Choroid plexus epithelial cell (primary cell): ENCODE measurements around the gene ALDH3B2.
"Not testable (repeated sequence)": the region's sequence is repeated elsewhere in the genome, so short reads cannot be mapped to it uniquely, and the experiment has no call there.

ENCODE experiments used
- DNase-seq: peaks from one replicate; pipeline ENCODE4 v3.0.0-alpha.2; 2010; ENCODE audit warnings: low read depth
- H3K4me3 ChIP-seq: 2 replicates; pipeline ENCODE4 v1.5.1; 2011; ENCODE audit warnings: low read depth, mild to moderate bottlenecking, control low read depth, low read length, moderate library complexity
- TF ChIP-seq, protein P1 (sequence below): conservative IDR thresholded peaks from 2 replicates; pipeline ENCODE4 v1.5.1; 2011; ENCODE audit warnings: low read depth, mild to moderate bottlenecking, control low read depth, inconsistent platforms, low read length, moderate library complexity

ALDH3B2 gene

GRCh38 chr11:67694875-67695555 is 20.6 kb upstream of the ALDH3B2 start:
- TF ChIP-seq, protein P1, sequence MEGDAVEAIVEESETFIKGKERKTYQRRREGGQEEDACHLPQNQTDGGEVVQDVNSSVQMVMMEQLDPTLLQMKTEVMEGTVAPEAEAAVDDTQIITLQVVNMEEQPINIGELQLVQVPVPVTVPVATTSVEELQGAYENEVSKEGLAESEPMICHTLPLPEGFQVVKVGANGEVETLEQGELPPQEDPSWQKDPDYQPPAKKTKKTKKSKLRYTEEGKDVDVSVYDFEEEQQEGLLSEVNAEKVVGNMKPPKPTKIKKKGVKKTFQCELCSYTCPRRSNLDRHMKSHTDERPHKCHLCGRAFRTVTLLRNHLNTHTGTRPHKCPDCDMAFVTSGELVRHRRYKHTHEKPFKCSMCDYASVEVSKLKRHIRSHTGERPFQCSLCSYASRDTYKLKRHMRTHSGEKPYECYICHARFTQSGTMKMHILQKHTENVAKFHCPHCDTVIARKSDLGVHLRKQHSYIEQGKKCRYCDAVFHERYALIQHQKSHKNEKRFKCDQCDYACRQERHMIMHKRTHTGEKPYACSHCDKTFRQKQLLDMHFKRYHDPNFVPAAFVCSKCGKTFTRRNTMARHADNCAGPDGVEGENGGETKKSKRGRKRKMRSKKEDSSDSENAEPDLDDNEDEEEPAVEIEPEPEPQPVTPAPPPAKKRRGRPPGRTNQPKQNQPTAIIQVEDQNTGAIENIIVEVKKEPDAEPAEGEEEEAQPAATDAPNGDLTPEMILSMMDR, result no peak
- no peak for DNase-seq
- H3K4me3 ChIP-seq, result no peak overlapping the region

DNA sequence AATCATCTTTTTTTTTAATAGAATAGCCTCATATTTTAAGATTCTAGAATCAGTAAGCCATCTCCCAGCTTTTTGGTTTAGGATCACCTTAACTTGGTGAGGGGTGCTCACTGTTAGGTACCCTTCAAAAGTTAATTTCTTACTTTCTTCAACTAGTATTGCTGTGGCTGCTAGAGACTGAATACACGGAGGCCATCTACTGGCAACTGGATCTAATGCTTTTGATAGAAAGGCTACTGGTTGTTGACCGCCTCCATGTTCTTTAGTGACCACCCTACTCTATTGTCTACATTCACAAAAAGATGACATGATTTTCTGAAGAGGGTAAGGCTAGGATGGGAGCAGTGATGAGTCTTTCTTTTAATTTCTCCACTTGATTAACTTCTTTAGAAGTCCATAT is 16.7 kb upstream of the ALDH3B2 start:
- TF ChIP-seq, protein P1, result peak; percentile 45
- peak; percentile 19 for DNase-seq
- no peak overlapping the region for H3K4me3 ChIP-seq

DNA sequence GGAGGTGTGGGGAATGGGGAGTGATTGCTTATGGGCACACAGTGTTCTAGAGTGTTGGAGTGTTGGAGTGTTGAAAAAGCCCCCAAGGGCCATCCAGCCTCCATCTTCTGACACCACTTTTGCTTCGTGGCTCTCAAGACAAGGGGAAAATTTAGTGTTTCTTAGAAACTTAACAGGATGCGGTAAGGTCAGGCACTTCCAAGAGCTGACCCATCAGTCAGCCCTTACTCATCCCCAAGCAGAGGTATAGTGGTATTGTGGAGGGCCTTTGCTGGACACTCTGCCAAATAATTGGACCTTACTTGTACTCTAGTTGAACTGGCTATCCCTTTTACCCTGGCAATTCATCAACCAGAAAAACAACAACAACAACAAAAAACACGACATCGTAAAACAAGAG is 14.8 kb upstream of the ALDH3B2 start:
- no peak overlapping the region for H3K4me3 ChIP-seq
- no peak for DNase-seq
- TF ChIP-seq, protein P1, result no peak

DNA sequence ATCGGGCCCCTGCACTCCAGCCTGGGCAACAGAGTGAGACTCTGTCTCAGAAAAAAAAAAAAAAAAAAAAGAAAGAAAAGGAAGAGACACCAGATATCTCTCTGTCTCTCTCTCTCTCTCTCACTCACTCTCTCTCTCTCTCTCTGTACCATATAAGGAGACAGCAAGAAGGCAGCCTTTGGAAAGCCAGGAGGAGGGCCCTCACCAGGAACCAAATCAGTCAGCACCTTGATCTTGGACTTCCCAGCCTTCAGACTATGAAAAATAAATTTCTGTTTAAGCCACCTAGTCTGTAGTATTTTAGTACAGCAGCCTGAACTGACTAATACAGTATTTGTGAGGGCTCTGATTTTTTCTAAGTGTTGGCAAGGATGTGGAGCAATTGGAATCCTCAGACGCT is 13.6 kb upstream of the ALDH3B2 start:
- TF ChIP-seq, protein P1, result no peak
- H3K4me3 ChIP-seq, result no peak overlapping the region
- no peak for DNase-seq

- not testable (repeated sequence) for H3K4me3 ChIP-seq, DNase-seq
These were observed 11.4 kb upstream of the ALDH3B2 start for GRCh38 chr11:67685641-67686332.

DNA sequence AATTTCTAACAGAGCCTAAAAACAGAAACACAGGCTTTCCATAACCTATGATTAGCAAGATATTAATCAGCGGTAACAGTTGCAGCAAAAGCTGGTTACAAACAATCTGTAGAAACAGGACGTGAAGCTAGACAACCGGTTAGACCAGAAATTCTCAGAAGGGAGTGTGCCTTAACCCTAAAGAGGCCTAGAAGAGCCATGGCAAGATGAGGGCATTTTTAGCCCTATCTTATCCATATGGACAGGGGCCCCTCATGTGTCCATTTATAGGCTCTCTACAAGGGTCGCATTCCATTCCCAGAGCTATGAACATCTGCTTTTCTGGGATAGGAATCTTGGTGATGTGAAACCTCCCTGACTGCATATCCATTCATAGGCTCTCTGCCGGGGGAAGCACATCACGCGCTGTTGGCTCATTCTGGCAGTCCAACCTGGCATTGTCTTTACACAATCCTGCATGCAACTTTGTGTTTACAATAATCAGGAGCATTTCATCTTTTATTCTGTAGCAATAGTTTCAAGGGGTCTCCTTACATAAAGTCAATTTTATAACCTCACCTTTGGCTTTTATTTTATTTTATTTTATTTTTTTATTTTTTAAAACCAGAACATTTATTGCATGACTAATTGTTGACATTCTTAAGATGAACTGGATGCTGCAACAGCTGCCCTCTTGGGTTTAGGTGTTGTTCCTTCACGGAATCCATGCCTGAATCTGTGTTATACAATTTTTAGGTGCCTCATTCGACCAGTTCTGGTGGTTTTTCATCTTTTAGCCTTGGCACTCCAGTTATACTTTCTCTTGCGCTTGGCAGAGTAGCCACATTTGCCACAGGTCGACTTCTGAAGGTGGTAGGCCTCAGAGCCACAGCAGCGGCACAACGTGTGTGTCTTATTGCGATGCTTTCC is 8.0 kb upstream of the ALDH3B2 start:
- not testable (repeated sequence) for H3K4me3 ChIP-seq, DNase-seq

GRCh38 chr11:67680696-67681470 is 6.5 kb upstream of the ALDH3B2 start:
- no peak overlapping the region for H3K4me3 ChIP-seq
- DNase-seq, result no peak
- TF ChIP-seq, protein P1, result no peak
